CD4-positive, alpha-beta T cell treated with Interleukin-4 for 4 hours (primary cell): ENCODE measurements around the gene ATXN1.
"Not testable (repeated sequence)": the region's sequence is repeated elsewhere in the genome, so short reads cannot be mapped to it uniquely, and the experiment has no call there.

ENCODE experiments used
- DNase-seq: peaks from one replicate; pipeline ENCODE4 v3.0.0-alpha.2; 2020

The ATXN1 gene

DNA sequence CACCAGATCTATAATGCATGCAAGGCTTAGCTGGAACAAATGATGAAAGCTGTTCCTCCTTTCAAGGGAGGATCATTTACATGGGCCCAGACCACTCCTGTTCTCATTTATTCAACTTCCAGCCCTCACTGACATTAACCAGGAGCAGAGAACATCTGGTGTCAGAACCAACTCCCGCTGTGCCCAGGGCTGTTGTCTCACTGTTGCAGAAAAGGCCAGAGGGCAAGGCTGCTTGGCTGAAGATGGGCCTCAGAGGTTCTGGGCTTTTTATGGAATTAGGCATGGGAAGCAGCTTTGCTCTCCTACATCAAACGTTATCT lies 358.7 kb downstream of the ATXN1 start:
- no peak for DNase-seq

GRCh38 chr6:16400248-16400760 lies 361.0 kb downstream of the ATXN1 start:
- no peak for DNase-seq

DNA sequence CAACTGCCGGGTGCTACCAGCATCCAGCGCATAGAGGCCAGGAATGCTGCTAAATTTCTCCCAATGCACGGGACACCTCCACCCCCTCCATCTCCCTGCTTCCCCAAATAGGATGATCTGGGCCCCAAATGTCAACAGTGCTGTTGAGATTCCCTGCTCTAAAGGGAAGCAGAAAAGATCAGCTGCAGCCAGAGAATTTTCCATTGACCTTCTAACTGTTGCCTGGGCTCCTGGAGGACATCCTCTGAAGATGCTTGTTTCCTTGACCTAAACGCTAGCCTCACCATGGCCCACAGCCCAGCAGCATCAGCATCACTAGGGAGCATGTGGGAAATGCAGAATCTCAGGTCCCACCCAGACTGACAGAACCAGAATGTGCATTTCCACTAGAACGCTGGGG lies 361.6 kb downstream of the ATXN1 start:
- no peak for DNase-seq

GRCh38 chr6:16399158-16399557 lies 362.1 kb downstream of the ATXN1 start:
- no peak for DNase-seq

- no peak for DNase-seq
Observed at GRCh38 chr6:16398587-16398986, 362.7 kb downstream of the ATXN1 start.

DNA sequence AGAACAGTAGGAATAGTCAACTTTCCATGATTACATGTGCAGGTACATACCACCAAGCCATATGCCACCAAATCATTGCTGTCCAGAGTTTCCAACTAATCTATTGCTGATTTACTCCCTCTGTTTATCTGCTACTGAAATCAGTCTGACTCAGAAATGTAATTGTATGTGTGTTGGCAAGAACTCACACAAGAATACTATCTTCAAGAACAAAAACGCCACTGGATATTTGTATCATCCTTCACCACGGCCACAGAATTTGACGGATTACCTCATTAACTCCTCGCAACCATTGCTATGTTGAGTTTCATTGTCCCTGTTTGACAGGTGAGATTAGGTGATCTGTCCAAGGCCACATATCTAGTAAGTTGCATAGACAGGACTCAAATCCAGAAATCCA lies 363.6 kb downstream of the ATXN1 start:
- no peak for DNase-seq

DNA sequence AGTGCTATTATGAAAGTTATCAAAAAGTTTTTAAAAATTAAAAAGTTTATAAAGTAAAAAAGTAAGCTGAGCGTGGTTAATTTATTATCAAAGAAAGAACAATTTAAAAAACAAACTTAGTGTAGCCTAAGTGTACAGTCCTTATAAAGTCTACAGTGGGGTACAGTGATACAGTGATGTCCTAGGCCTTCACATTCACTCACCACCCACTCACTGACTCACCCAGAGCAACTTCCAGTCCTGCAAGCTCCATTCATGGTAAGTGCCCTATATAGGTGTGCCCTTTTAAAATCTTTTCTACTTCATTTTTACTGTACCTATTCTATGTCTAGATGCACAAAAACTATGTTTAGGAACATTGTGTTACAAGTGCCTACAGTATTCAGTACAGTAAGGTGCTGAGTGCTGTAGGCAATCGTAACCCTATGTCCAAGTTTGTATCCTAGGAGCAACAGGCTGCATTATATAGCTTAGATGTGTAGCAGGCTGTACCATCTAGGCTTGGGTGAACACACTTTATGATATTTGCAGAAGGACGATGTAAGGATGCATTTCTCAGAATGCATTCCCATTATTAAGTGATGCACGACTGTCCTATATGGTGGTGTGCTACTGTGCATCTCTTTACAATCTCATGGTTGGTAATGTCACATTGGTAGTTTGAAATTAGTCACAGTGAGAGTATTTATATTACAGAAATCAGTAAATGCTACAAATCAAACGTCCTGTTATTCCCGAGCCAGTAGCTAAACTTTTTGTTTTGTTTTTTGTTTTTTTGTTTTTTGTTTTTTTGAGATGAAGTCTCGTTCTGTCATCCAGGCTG lies 364.6 kb downstream of the ATXN1 start:
- DNase-seq, result no peak

DNA sequence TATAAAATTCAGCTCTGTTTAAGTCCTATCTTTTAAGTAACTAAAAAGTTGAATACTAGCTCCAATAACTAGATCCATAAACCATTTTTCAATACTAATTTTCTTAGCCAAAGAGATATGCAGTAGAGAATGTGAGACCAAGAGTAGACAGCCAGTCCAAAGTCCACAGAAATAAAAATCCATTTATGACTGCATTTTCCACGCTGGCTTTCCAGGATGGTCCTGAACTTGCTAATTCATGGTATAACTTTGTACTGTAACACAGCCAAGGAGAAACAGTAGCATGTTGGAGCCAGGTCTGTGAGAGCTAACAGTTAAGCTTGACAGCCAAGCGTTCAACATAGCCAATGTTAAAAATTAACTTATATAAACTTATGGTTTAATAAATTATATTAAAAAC lies 366.6 kb downstream of the ATXN1 start:
- no peak for DNase-seq

- DNase-seq, result no peak
Observed at GRCh38 chr6:16393326-16393725, 367.9 kb downstream of the ATXN1 start.

DNA sequence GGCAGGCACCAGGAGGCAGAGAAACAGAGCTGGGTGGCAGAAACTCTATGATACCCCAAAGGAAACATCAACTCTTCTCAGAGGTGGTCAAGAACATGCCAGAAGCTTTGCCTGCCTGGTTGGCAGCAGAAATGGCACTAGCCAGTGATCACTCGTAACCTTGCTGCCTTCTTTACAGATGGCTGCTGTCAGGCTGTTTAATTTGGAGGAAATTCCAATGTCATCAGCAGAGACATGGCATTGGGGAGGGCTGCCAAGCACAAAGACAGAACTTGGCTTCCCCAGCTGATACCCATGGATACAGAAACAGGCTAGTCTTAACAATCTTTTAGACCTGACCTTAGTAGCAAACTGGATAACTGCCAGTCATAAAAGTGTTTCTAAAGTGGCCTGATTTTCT lies 369.2 kb downstream of the ATXN1 start:
- no peak for DNase-seq

- DNase-seq, result no peak
Observed at GRCh38 chr6:16391451-16391912, 369.8 kb downstream of the ATXN1 start.

DNA sequence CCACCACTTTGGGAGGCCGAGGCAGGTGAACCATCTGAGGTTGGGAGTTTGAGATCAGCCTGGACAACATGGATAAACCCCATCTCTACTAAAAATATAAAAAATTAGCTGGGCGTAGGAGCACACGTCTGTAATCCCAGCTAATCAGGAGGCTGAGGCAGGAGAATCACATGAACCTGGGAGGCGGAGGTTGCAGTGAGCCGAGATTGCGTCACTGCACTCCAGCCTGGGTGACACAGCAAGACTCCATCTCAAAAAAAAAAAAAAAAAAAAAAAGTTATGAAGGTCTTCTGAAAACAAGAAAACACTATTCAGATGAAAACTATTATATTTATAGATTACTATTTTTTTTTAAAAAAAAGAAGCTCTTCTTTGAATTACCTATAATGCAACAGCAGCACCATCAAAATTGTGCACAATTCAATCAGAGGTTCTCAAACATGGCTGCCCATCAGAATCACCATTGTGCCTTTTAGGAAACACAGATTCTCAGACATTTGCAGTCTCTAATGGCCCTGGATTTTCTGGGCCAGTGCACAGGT lies 370.3 kb downstream of the ATXN1 start:
- DNase-seq, result not testable (repeated sequence)

GRCh38 chr6:16389642-16390041 lies 371.6 kb downstream of the ATXN1 start:
- no peak for DNase-seq

GRCh38 chr6:16388488-16388887 lies 372.8 kb downstream of the ATXN1 start:
- DNase-seq, result no peak

DNA sequence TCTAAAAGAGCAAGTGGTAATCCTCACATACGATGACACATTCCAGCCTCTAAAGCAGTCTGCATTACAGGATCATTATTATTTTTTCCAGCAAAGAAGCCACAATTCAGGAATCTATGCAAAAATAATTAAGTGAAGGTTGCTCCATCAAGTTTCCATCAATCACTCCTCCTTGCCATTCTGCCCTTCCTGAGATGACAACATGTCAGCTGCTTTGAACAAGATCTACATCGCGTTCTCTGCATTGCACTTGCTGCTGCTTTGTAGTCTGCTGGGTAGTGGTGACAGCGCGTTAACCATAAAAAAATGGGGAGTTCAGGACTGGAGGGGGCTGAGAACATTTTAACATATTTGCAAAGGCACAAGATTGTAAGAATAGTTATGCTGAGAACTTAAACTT lies 375.2 kb downstream of the ATXN1 start:
- no peak for DNase-seq

DNA sequence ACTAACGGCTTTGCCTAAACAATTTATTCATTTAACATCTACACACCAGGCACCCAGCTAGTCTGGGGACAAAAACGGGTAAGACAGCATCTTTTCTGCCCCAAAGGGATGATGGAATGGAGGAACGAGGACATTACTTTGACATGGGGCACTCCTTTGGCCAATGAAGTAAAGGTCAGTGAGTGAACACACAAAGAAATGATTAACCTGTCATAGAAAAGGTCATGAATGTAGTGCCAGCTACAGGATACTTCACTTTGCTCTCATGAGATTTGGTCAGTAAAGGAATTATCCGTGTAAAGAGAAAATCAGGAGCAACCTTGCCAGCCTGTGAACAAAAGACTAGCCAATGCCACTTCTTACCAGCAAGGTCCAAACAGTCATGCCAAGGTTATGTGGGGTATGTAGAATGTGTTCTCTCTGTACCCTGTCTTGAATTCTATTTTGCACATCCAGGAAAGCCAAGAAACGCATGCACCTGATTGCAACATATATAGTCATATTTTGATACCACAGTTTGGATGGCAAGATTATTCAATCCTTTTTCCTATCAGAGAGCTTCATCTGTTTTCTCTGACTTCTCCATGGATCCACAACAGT lies 377.6 kb downstream of the ATXN1 start:
- no peak for DNase-seq

- not testable (repeated sequence) for DNase-seq
Observed at GRCh38 chr6:16381968-16382367, 379.3 kb downstream of the ATXN1 start.

GRCh38 chr6:16380220-16380809 lies 380.9 kb downstream of the ATXN1 start:
- DNase-seq, result no peak

GRCh38 chr6:16378360-16378759 lies 382.9 kb downstream of the ATXN1 start:
- not testable (repeated sequence) for DNase-seq

GRCh38 chr6:16377470-16377869 lies 383.8 kb downstream of the ATXN1 start:
- no peak for DNase-seq

DNA sequence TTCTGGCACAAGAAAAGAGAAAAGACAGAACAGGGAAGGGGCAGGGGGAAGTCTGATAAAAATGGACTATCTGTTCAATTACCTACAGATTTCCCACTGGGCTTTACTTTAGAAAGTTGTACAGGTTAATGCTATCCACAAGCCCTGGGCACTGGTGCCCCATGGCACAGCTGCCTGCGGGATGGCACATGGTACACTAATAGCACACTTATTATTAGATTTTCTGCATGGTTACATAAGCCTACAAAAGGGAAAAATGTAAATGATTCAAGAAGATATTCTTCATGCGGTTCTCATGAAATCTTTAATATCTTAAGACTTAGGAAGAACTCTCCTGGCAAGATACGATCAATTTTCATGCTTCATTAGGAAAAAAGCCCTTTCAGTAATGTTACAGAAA lies 385.4 kb downstream of the ATXN1 start:
- no peak for DNase-seq

DNA sequence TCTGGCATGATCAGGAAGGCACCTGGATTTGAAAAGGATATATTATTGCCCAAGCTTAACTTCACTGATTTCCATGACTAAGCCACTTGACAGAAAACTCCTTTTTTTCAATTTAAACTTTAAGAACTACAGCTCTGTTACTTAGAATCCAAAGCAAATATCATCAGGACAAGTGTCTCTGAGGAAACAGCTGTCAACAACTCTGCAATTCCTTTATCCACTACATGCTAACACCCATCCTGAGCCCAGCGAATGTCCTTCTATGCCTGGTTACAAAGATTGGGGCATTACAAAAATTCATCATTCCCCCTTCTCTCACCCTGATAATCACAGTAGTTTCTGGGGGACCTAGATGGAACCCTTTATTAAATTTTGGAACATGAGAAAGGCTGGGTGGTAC lies 386.1 kb downstream of the ATXN1 start:
- DNase-seq, result no peak

GRCh38 chr6:16374461-16375200 lies 386.6 kb downstream of the ATXN1 start:
- no peak for DNase-seq
